ENCODE data around the gene BTNL3. TPM values are rescaled to one million over a fixed set of nuclear protein-coding genes. Genes with fewer than 3 reads are reported as not detected.

Gene BTNL3
- total and polyA plus RNA-seq, 9 of the 15 experiments (the other 6 are each of a cell fraction or from before 2014, with no cell fraction given): 0.03 to 0.44 (median 0.04) TPM; not detected in 4

- no peak for TF ChIP-seq FOXO4 (CRISPR knock-in tag; IDR thresholded peaks at IDR 0.05)
Observed at GRCh38 chr5:180975338-180975737, 13.3 kb upstream of the BTNL3 start (continued).

DNA sequence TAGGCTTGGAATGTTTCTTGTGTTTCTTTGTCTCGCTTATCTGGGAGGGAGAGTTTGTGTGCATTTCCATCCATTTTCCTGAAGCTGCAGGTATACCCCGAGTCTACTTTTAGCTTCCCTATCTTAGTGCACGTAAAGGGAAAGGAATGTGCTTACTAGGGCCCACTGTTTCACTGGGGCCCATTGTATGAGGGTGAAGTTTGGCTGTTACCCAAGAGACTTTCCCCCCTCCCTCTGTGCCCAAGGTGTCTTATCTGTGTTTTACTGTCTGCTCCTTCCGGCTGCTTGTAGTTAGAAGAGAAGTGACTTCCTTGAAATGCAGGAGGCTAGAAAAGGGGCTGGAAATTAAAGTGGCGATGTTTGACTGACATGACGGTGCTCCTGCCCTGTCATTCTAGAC is 12.1 kb upstream of the BTNL3 start:
- Histone ChIP-seq H3K36me3 (ENCODE audit: control insufficient read depth, insufficient read depth, low read length) (no peaks in the 10 kb centered on the region), H3K4me1 (replicated peaks in 1 of 2; ENCODE audit: control insufficient read depth in 2 of 2, insufficient read depth in 2 of 2, low read length in 2 of 2) (no peaks in the 10 kb centered on the region), H2AFZ (ENCODE audit: low read depth, low read length) (no peak overlapping the region), H4K20me1 (replicated peaks; ENCODE audit: control insufficient read depth, insufficient read depth, low read length) (no peaks in the 10 kb centered on the region), H3K4me2 (ENCODE audit: insufficient read depth, low read length) (no peak overlapping the region), H3K4me3 (no peak overlapping the region), H3K79me2 (ENCODE audit: control insufficient read depth, insufficient read depth, low read length) (no peaks in the 10 kb centered on the region), H3K9ac (ENCODE audit: insufficient read depth in 1 of 2, low read depth in 2 of 2, low read length in 2 of 2) (no peak overlapping the region), H3K27ac (ENCODE audit: extremely low read depth, low read depth, low read length) (no peak overlapping the region), H3K9me3 (replicated peaks; ENCODE audit: control insufficient read depth, insufficient read depth, low read depth, low read length) (no peaks in the 10 kb centered on the region), H3K9me1 (ENCODE audit: control insufficient read depth, insufficient read depth, low read length) (no peaks in the 10 kb centered on the region), H3K27me3 (ENCODE audit: control insufficient read depth in 2 of 2, insufficient read depth in 2 of 2, low read length in 2 of 2) (no peaks in the 10 kb centered on the region)
- no CpG with 5 or more reads among the region's 6 CpGs for WGBS (ENCODE audit: insufficient coverage, low coverage, missing lambda C conversion rate)
- intact Hi-C loops (cut with micrococcal nuclease) (no loop called here), in situ Hi-C loops (cut with MboI) (no loop called here)
- TF ChIP-seq KLF10 (CRISPR knock-in tag; IDR thresholded peaks at IDR 0.05) (no peak), ZMIZ1 (IDR thresholded peaks at IDR 0.05; ENCODE audit: low read depth in 2 of 2, low read length in 2 of 2) (no peak), ATF7 (IDR thresholded peaks at IDR 0.05) (no peak), ZNF347 (CRISPR knock-in tag; IDR thresholded peaks at IDR 0.05; ENCODE audit: low read depth) (no peak), HMG20B (CRISPR knock-in tag; IDR thresholded peaks at IDR 0.05) (no peak), ZNF133 (CRISPR knock-in tag; IDR thresholded peaks at IDR 0.05) (no peak), GTF2E2 (tag; IDR thresholded peaks at IDR 0.05) (no peak), MIER1 (IDR thresholded peaks at IDR 0.05; ENCODE audit: low read depth) (no peak), MEF2D (tag; conservative IDR thresholded peaks at IDR 0.05; ENCODE audit: low read depth) (no peak), BHLHE40 (IDR thresholded peaks at IDR 0.05; ENCODE audit: low read length) (no peak)
- TF ChIP-seq, protein P1, sequence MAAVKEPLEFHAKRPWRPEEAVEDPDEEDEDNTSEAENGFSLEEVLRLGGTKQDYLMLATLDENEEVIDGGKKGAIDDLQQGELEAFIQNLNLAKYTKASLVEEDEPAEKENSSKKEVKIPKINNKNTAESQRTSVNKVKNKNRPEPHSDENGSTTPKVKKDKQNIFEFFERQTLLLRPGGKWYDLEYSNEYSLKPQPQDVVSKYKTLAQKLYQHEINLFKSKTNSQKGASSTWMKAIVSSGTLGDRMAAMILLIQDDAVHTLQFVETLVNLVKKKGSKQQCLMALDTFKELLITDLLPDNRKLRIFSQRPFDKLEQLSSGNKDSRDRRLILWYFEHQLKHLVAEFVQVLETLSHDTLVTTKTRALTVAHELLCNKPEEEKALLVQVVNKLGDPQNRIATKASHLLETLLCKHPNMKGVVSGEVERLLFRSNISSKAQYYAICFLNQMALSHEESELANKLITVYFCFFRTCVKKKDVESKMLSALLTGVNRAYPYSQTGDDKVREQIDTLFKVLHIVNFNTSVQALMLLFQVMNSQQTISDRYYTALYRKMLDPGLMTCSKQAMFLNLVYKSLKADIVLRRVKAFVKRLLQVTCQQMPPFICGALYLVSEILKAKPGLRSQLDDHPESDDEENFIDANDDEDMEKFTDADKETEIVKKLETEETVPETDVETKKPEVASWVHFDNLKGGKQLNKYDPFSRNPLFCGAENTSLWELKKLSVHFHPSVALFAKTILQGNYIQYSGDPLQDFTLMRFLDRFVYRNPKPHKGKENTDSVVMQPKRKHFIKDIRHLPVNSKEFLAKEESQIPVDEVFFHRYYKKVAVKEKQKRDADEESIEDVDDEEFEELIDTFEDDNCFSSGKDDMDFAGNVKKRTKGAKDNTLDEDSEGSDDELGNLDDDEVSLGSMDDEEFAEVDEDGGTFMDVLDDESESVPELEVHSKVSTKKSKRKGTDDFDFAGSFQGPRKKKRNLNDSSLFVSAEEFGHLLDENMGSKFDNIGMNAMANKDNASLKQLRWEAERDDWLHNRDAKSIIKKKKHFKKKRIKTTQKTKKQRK (IDR thresholded peaks at IDR 0.05; ENCODE audit: borderline replicate concordance, low read depth, low read length): no peak
- ATAC-seq: no peak
- FAIRE-seq: no peak
- POLR2A ChIA-PET: no interaction called here
- no TSS peak for BruUV-seq (replicated peaks)
- DNase-seq (ENCODE audit: extremely low read depth in 1 of 4, low spot score in 3 of 4): no peak
- CTCF ChIA-PET (ENCODE audit: low intra/inter-chr PET ratio): no interaction called here
